Peyer's patch (tissue), 4 donors: Measurements from ENCODE around the gene CHCHD3.

ENCODE experiments used
- CTCF ChIP-seq, 6 experiments: fragments of 450-650 bp in 4 of 6; fragments of 200-600 bp in 2 of 6; sonication (generic) in 1 of 6; IDR thresholded peaks; one replicate each; pipeline ENCODE4 v1.5.1; 2017 to 2019; ENCODE audit warnings: antibody characterized with exemption in 6 of 6, mild to moderate bottlenecking in 3 of 6, moderate library complexity in 1 of 6
- POLR2A ChIP-seq, 2 donors: fragments of 450-650 bp; IDR thresholded peaks; one replicate each; pipeline ENCODE4 v1.5.1; 2017; ENCODE audit warnings: antibody characterized with exemption in 2 of 2, mild to moderate bottlenecking in 2 of 2, moderate library complexity in 2 of 2

DNA sequence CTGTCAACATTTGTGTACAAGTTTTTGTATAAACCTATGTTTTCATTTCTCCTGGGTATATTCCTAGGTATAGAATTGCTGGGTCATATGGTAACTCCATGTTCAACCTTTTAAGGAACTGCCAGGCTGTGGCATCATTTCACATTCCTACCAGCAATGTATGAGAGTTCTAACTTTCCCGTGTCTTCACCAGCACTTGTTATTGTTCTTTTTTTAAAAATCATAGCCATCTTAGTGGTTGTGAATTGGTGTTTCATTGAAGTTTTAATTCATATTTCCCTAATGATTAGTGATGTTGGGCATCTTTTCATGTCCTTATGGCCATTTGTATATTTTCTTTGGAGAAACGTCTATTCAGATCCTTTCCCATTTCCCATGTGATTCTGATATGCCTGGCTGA, 312.6 kb downstream of the CHCHD3 start:
- TF ChIP-seq CTCF (IDR thresholded peaks at IDR 0.05): no peak
- no peak for TF ChIP-seq POLR2A (IDR thresholded peaks at IDR 0.05)
